Mucosa of descending colon (tissue), 3 donors: ENCODE measurements around the gene SDK1. TPM values are rescaled to one million over a fixed set of nuclear protein-coding genes. Genes with fewer than 3 reads are reported as not detected.

Experiments
- ATAC-seq: fragments of 200-7000 bp; cut with Tn5 transposase; one replicate; pipeline ENCODE4 v1.9.1; 2020; ENCODE audit warnings: mild to moderate bottlenecking, moderate library complexity
- DNase-seq, 3 donors: peaks; one replicate each; pipeline ENCODE4 v3.0.0-alpha.2; 2020
- H3K36me3 ChIP-seq: fragments of 200-600 bp; one replicate; pipeline ENCODE4 v1.8.0; 2021; ENCODE audit warnings: low read depth, mild to moderate bottlenecking
- H3K4me1 ChIP-seq: fragments of 200-600 bp; one replicate; pipeline ENCODE4 v1.8.0; 2021; ENCODE audit warnings: low read depth, mild to moderate bottlenecking
- H3K4me3 ChIP-seq: fragments of 200-600 bp; one replicate; pipeline ENCODE4 v1.8.0; 2021; ENCODE audit warnings: mild to moderate bottlenecking
- H3K9me3 ChIP-seq: fragments of 200-600 bp; one replicate; pipeline ENCODE4 v1.8.0; 2021; ENCODE audit warnings: mild to moderate bottlenecking
- CTCF ChIP-seq: fragments of 200-600 bp; IDR thresholded peaks from one replicate; pipeline ENCODE4 v1.8.0; 2022; ENCODE audit warnings: antibody characterized with exemption, mild to moderate bottlenecking
- intact Hi-C, 2 donors: fragments of 100-400 bp; cut with DNase I in 1 of 2; cut with micrococcal nuclease in 1 of 2; formaldehyde crosslinking; loops; one replicate each; pipeline versions ENCODE4 v1.11.0 to v1.11.1; 2022; cut with DNase I, micrococcal nuclease
- total RNA-seq, 3 donors: library from RNA; stranded (reverse); fragmentation: NEBNext Ultra II Directional in 2 of 3; extraction: Animal tissue kit (Norgen Biotek cat#: 25700) in 2 of 3; gene quantifications; one replicate each; pipeline versions ENCODE4 v1.2.1 to v1.2.4, GENCODE V29; 2021 to 2023
- donor health status: DM: no; HTN: no; CAD: no; lungs with moderate emphysema.
- donor health status: DM: no; HTN: no; CAD: no.
- donor health status: DM: no; HTN: yes; CAD: no.

SDK1 gene
- total RNA-seq, 3 donors from 2014 or later = 2.7 to 20.2 (median 4.2) TPM

- no peaks in the 10 kb centered on the region for H3K9me3 ChIP-seq
- DNase-seq (no peak), ATAC-seq (no peak)
- intact Hi-C loops = no loop called here
- no peak overlapping the region for H3K4me3 ChIP-seq
- no peak for TF ChIP-seq CTCF
- no peaks in the 10 kb centered on the region for H3K36me3 ChIP-seq
- no peaks in the 10 kb centered on the region for H3K4me1 ChIP-seq
Observed at GRCh38 chr7:4110438-4110837, 809.4 kb downstream of the SDK1 start.

- TF ChIP-seq CTCF = no peak
- no peaks in the 10 kb centered on the region for H3K36me3 ChIP-seq
- ATAC-seq (no peak), DNase-seq (no peak)
- H3K4me1 ChIP-seq = no peaks in the 10 kb centered on the region
- intact Hi-C loops = no loop called here
- H3K9me3 ChIP-seq = no peaks in the 10 kb centered on the region
- no peak overlapping the region for H3K4me3 ChIP-seq
Observed at GRCh38 chr7:4111166-4111565, 810.1 kb downstream of the SDK1 start.

- no peak overlapping the region for H3K4me3 ChIP-seq
- ATAC-seq (no peak), DNase-seq (no peak)
- H3K36me3 ChIP-seq = no peaks in the 10 kb centered on the region
- H3K9me3 ChIP-seq = no peaks in the 10 kb centered on the region
- TF ChIP-seq CTCF = no peak
- intact Hi-C loops = no loop called here
- H3K4me1 ChIP-seq = no peaks in the 10 kb centered on the region
Observed at GRCh38 chr7:4113271-4113670, 812.2 kb downstream of the SDK1 start.

GRCh38 chr7:4113976-4114375 is 812.9 kb downstream of the SDK1 start:
- no peak for ATAC-seq
- H3K9me3 ChIP-seq = no peaks in the 10 kb centered on the region
- no peak for TF ChIP-seq CTCF
- H3K4me3 ChIP-seq = no peak overlapping the region
- intact Hi-C loops = no loop called here
- no peak for DNase-seq
- no peaks in the 10 kb centered on the region for H3K4me1 ChIP-seq
- no peaks in the 10 kb centered on the region for H3K36me3 ChIP-seq

- H3K36me3 ChIP-seq = no peaks in the 10 kb centered on the region
- no peaks in the 10 kb centered on the region for H3K4me1 ChIP-seq
- no peak overlapping the region for H3K4me3 ChIP-seq
- ATAC-seq (no peak), DNase-seq (no peak)
- intact Hi-C loops = no loop called here
- TF ChIP-seq CTCF = no peak
- H3K9me3 ChIP-seq = peaks cover 6% of the 10 kb centered on the region
Observed at GRCh38 chr7:4115442-4115841, 814.4 kb downstream of the SDK1 start.

GRCh38 chr7:4115941-4116610 is 815.0 kb downstream of the SDK1 start:
- TF ChIP-seq CTCF = no peak
- H3K36me3 ChIP-seq = no peaks in the 10 kb centered on the region
- intact Hi-C loops = no loop called here
- H3K4me1 ChIP-seq = no peaks in the 10 kb centered on the region
- DNase-seq (no peak), ATAC-seq (no peak)
- peaks cover 7% of the 10 kb centered on the region for H3K9me3 ChIP-seq
- H3K4me3 ChIP-seq = no peak overlapping the region
